Amniotic stem cell (primary cell): ENCODE data around the gene WWOX.

Source experiments
- DNase-seq: peaks from one replicate; lab custom pipeline; 2025; lab: John Stamatoyannopoulos, UW

WWOX gene

DNA sequence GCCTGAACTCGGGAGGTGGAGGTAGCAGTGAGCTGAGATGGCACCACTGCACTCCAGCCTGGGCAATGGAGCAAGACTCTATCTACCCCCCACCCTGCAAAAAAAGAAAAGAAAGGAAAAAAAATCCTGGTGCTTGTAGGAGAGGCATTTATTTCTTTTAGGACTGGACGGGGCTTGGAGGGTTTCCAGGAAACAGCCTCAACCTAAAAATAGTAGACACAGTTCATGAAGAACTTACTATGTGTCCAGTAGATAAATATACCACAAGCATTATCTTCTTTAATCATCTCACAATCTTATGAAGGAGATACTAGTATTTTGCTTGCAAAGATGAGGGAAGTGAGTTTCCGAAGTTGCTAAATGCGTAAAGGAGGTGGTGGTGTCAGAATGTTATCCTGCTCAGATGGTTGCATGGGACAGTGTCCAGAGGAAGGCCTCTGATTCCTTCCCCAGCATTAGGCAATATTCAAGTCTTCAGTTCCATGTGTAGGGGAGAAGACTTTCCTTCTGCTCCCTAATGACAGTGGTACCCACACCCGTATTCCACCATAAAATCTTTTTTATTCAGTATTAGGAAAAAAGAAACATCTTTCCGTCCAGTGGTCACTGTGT, 263.2 kb downstream of the WWOX start:
- DNase-seq, result no peak

DNA sequence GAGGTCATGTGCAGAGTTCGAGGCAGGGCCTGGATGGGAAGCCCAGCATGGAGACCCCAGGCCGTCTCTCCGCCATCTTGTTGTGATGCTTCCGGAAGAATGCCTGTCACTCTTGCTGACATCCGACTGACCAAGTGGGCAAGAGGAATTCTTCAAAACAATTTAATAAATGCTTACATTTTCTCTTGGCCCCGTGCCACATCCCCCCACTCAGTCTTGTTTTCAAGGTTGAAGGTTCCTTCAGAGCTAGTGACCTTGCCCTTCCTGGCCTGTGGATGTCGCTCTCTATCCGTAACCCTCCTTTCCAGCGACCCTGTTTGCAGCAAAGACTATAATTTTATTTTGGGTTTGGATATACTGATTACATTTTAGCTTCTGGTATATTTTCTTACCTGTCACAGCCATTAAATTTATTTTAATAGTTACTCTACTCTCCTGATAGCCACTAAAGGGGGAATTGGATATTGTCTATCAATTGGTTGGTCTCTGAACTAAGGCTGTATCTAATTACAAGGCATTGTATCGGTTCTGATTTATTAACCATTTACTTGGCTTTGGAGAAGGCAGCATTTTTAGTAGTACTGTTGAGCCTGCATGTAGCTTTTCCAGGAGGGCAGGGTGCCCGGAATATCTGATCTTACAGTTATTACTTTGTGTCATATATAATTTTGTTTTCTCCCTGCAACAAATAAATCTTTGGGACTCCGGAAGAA, 264.5 kb downstream of the WWOX start:
- DNase-seq, result no peak

DNA sequence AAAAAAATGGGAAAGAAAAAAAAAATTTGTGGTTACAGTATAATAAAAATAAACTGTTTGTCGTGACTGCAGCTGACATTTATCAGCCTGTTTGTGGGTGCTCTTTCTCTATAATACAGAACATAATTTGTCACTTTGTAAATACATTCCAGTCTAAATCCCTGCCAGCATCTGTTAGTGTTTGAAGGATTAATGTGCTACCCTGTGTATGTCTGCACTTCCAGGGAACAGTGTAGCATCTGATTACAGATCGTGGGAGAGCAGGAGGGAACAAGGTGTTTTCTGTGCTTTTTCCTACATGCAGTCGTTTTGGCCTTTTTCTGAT, 265.1 kb downstream of the WWOX start:
- no peak for DNase-seq

DNA sequence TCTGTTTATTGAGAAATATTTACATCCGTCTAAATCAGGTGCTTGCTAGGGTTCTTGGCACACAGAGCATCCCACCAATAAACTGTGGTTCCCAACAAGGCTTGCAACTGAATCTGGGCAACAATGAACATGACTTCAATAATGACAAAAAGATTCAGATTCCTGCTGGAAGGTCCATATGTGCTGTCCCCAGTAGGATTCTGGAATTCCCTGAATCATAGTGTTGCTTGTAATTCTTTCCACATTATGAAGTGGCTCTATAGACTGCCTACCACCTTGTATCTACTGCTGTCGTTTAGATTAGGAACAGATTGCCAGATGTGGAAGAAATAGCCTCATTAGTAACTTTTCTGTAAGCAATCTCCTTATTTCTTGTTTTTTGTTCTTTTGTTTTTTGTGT, 265.9 kb downstream of the WWOX start:
- DNase-seq, result no peak

DNA sequence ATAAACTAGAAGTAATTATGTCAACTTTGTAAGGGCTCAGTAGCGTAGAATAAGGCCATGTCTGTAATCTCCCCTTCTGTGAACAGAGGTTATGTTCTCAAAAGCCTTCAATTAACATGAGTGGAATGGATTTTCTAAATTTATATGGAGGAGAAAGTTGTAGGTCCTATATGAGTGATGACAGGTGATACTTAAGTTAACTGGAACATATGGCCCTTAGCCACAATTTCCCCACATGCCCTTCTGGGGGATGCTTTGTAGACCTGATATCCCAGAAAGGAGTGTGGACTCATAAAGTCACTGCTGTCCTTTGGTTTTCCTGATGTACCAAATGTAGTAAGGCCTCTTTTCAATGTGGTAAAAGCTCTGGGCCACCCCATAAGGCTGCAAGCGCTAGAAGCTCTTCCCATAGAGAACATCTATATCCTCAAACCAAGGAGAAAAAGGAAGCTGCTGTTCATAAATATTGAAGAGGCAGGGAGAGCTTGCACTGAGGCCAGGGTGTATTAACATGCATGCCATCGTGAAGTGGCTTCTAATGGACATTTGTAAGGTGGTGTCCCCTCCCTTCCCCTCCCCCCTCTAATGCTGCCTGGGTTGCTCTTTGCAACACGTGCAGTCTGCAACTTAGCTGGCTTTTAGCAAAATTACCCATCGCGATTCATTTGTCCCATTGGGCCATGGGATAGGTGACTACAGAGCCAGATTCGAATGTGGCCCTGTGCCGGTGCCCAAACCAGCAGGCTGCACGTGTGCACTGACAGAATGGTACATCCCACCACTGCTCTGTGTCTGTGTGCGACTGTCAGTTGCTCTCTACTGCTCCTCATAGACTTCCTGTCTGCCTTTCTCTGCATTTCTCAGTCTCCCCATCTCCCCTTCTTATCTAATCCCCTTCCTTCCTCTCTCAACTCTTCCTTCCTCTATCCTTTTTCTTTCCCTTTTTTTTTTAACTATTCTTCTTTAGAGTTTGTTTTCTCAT, 269.0 kb downstream of the WWOX start:
- DNase-seq, result no peak

DNA sequence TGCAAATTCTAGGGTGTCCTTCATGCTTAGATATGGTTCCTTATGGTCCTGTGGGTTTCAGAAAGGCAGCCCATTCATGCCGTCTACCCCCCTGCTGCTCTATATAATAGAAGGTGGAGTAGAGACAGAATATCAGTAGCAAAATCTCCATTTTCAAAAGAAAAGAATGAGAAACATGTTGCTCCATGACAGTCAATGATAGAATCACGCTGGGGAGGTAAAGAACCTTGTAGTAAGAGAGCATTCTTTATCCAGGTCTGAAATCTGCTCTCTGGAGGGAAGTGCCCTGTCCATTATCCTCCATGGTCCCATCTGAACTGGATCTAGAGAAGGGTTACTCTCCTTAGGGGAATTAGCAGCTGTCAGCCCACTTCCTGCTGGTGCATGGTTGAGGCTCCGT, 272.8 kb downstream of the WWOX start:
- no peak for DNase-seq

DNA sequence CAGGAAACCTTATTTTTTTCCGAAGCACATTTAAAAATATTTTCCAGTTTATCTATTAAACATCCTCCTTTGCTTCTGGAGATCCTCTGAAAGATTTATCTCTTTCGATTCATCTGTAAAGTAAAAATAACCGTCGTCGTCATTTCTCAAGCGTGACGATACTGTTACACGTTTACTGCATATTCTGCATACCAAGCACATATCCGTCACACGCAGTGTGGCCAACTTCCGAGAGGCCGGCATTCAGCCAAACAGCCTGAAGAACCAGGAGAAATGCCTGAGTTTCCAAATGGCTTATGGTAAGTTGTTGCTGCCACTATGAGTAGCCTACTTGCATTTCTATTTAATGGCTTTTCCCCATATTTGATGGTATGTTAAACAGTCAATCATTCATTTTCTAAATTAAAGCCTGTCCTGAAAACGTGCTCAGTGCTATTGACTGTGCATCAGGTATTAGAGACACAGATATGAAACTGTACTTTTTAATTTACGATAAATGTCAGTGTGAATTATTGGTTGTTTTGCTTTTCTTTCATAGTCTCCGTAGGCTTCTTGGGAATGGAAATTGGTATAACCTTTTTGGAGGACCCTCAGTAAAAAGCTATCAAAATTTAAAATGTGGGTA, 275.7 kb downstream of the WWOX start:
- DNase-seq, result no peak

DNA sequence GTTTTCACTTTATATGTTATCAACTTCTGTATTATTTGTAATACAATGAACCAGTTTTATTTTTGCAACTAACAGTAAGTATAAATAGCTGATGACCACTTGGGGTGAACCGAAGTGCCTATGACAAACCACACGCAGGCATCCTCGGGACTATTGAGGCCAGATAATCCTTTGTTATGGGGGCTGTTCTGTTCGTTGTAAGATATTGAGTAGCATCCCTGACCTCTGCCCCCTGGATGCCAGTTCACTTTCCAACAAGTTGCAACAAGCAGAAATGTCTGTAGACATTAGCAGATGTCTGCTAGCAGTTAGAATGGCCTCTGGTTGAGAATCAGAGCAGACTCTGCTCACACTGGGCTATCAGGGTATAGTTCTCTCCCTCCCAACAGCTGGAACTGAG, 277.0 kb downstream of the WWOX start:
- DNase-seq, result no peak

DNA sequence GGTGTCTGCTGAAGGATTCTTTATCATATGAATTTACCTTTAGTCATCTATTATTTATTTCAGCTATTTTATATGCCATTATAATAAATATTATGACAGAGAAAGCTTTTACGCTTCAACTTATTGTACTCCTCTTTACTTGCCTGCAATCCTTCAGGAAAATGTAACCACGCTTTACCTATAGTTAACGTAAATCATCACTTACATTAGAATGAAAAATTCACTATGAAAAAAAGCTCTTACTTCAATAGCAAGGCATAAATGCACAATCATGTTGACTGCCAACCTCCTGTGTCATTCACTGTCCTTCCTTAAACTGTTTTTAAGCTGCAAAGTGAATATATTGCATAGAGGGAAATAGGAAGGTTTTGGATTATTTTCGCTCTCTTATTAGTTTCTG, 277.9 kb downstream of the WWOX start:
- no peak for DNase-seq

DNA sequence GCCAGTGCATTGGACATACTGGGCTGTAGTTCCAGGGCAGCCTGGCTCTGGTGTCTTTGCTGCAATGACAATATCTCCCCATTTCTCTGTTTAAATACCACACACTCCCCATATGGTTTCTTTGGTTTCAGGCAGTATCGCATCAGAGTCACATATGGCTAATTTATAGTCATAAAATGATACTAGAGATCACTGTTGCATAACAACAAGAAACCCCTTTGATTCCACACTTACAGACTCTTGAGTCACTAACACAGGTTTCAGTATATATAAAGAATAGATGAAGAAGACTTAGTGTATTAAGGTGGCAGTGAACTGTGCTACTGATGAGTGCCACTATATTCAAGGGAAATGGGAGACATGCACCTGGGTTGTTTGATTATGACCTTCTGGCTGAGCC, 281.6 kb downstream of the WWOX start:
- no peak for DNase-seq

DNA sequence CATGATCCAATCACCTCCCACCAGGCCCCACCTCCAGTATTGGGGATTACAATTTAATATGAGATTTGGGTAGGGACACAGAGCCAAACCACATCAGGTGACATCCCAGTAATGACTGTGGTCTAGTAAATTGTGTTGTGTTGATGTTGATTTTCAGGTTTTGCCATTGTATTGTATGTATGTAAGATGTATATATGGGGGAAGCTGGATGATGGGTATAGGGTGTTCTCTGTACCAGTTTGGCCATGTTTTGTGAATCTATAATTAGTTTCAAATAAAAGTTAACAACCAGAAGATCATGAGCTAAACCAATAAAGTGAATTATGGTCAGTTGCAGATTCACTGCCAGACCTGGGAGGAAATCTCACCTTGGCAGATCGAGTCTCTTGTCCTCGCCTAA, 283.7 kb downstream of the WWOX start:
- DNase-seq, result no peak

DNA sequence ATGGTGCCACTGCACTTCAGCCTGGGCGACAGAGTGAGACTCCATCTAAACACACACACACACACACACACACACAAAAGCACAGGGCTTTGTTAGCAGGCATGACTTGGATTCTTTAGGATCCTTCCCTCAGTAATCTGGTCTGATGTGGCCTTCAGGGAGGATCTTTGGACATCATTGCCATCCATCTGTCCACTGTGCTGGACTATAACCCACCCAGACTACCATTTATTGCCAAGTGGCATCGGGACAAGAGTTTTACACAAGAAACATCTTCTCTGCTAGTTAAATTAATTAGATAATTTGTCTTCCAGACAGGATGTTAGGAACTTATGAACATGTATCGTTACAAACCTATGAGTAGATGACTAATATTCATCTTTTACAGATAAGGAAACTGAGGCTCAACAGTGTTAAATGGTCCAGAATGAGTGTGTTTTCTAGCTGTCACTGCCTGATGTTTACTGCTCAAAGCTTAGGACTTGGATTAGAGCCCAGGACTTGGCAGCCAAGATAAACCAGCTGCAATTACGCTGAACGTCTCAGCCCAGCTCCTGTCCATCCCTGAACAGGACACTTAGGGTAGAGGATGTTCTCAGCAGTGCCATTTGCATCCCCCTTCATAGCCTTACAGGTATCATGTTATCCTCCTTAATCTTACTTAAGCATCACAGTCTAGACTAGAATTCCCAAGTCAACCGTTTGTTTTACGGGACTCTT, 285.8 kb downstream of the WWOX start:
- DNase-seq, result no peak

DNA sequence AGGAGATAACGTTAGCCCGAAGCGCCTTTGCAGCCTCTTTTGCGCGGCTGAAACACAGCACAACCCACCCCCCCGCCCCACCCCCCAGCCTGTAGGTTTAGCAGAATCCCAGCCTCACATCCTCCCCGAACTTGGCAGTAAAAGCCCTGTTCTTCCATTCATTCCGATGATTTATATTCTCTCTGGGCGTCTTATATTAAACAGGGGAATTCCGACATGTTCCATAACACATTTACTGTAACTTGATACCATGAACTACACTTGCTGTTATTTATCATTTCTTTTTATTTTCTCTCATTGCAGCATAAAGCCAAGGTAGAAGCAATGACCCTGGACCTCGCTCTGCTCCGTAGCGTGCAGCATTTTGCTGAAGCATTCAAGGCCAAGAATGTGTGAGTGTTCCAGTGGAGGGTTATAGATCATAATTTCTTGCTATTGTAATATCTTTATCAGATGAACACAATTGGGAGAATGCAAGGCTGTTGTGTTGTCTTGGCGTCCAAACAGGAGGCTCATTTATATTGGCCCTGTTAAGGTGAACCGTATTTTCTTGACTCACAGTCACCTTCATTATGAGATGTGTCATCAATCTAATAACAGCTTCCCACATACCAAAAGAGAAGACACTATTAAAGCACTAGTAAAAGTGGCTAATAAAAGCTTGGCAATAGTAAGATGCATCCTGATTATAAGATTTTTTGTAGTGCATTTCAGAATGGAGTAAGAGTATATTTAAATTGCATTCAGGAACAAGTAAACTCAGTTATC, 287.3 kb downstream of the WWOX start:
- no peak for DNase-seq

DNA sequence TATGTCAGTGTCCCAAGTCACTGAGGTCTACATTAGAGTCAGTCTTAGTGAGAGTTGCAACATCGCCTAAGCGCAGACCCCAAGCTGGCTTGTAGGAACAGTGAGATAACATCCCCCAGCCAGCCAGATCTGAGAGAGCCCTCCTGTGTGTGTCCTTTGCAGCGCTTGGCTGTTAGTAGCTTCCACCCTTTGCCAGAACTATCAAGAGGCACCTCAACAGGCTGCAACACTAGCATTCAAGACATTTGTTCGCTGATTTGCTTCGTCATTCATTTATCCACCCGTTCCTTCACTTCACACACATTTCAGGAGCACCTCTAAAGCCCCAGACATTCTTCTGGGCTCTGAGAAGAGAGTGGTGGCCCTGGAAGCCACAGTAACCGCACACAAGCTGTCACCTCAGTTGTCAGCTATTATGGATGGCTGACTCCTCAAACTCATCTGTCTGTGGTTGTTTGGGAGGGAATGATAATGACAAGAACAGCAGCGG, 289.6 kb downstream of the WWOX start:
- DNase-seq, result no peak

DNA sequence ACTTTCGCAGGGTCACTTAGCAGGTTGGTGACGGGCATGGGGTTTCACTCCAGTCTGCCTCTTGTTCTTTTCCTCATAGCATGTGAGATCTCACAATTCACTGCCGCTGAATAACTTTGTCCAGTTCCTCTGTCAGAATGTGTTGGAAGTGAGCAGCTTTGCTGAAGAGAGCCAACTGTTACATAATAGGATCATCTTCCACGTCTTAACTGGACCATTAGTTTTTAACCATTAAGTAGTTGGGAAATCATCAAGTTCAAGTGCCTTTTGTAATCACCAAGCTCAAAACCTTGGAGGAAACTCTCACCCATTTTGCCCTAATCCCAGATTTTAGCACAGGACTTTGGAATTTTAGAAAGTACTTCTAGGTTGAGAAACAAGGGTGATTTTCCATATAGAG, 290.6 kb downstream of the WWOX start:
- DNase-seq, result no peak

DNA sequence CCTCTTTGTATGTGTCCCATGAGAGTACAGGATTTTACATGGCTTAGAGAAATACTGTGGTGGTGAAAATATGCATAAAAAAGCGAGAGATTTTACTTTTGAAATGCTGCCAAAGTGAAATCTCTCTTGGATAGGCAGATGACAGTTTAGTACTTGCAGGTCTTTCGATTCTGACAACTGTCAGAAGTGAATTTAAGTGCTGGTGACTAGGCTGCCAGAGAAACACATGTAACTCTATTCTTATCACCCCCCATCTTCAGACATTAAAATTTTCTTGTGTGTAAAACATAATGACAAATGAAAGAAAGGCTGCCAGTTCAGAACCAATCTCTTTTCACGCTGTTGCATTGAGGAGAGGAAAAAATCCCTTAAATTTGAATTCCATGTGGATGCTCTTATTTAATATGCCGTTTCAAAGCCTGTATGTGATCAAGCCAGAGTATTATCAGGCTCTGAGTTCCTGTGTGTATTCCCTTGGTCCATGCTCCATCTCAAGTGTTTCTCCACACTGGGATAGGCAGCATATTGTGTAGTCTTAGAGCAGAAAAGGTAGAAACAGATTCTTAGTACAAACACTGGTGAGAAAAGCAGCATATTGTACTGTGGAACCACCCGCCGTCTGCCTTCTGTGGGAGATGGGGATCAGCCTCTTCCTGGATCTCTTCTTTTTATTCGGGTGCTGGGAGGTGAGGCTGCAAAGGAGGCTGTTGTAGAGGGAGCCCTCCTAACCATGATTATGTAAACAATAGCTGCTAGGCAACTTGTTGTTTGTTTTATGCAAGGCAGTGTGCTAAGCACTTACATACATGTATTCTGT, 291.3 kb downstream of the WWOX start:
- no peak for DNase-seq

DNA sequence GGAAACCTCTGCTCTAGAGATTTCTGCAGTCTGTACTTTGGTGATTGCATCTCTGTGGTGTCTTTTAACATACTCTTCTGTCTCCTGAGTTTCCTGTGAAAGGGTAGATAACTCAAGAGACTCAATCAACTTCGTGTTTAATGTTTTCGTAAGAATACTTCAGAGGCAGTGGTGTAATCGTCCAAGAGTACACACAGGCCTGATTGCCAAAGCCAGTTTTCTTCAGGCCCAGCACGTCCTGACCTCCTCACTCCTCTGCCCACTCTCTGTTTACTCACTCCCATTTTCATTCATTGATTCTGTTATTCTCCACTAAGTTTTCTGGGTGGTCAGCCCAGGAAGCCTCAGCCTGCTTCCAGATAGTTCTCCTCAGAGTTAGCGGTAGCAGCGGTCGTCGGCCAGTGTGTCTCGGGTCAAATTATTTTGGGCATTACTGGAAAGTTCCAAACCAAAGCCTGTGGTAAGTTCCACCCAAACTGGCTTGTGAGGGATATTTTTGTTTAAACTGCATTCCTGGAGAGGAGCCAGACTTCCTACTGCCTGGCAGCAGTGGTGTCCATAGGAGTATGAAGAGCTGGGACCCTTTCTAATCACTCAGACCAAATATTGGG, 293.2 kb downstream of the WWOX start:
- DNase-seq, result no peak

DNA sequence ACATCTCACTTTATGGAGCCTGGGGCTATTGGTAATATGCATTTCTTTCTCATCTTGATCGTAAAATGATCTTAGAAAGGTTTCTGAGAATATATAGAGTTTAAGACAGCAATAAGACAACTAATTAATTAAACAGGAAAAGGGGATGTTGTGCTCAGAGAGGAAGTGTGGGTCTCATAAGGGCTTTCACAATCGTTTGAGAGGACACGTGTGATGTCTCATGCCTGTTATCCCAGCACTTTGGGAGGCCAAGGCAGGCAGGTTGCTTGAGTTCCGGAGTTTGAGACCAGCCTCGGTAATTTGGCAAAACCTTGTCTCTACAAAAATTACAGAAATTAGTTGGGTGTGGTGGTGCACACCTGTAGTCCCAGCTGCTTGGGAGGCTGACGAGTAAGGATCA, 295.6 kb downstream of the WWOX start:
- DNase-seq, result no peak

DNA sequence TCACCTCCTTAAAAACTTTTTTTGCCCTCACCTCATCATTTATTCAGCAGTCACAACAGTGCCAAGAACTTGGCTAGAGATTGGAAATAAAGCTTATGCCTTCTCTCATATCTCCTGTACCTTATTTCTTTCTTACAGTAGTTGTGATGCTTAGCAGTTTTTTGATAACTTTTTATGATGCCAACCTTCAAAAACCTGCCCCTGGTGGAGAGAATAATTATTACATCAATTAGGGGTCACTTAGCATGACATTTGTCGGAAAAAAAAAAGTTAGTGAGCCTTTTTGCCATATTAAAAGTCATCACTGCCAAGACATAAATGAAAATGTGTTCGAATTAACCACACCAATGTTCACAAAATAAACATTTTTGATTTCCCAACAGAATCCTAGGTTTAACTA, 296.6 kb downstream of the WWOX start:
- no peak for DNase-seq

DNA sequence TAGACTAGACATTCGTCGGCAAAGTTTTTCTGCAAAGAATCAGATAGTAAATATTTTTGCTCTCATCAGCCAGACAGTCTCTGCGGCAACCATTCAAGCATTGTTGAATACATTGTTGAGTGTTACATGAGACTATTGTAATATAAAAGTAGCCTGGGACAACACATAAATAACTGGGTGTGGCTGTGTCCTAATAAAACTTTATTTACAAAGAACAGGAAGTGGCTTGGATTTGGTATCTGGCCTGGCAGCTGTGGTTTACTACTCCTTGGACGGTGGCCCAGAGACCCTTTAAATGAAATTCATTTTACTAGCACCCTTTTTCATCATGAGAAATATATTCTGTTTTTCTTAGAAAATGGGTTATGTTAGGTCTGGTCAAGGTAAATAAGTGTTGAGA, 297.2 kb downstream of the WWOX start:
- no peak for DNase-seq
